Natural killer cell (primary cell): ENCODE measurements around the gene TMEM240. TPM values are rescaled to one million over a fixed set of nuclear protein-coding genes. Genes with fewer than 3 reads are reported as not detected.
"Not testable (repeated sequence)": the region's sequence is repeated elsewhere in the genome, so short reads cannot be mapped to it uniquely, and the experiment has no call there.

ENCODE experiments used
- ATAC-seq, 3 donors: fragments of 150-1000 bp in 2 of 3; fragments of 200-7000 bp in 1 of 3; cut with Tn5 transposase; 1 replicate in 1 of 3; 2 replicates in 2 of 3; pipeline ENCODE4 v1.10.0; 2021; ENCODE audit warnings: mild to moderate bottlenecking in 2 of 3, moderate library complexity in 2 of 3
- DNase-seq, 2 donors: peaks; one replicate each; pipeline versions ENCODE4 v3.0.0 to v3.0.0-alpha.2; 2013 to 2021; ENCODE audit warnings: mixed read lengths in 1 of 2
- H3K27ac ChIP-seq: one replicate; pipeline ENCODE4 v1.5.1; 2013; ENCODE audit warnings: mild to moderate bottlenecking, low read length
- H3K27me3 ChIP-seq: one replicate; pipeline ENCODE4 v1.6.1; 2013; ENCODE audit warnings: low read length; ENCODE audit not compliant: control insufficient read depth, insufficient read depth
- H3K36me3 ChIP-seq: one replicate; pipeline ENCODE4 v1.6.1; 2013; ENCODE audit warnings: low read length; ENCODE audit not compliant: control insufficient read depth, insufficient read depth
- H3K4me1 ChIP-seq: one replicate; pipeline ENCODE4 v1.6.1; 2013; ENCODE audit warnings: low read length; ENCODE audit not compliant: control insufficient read depth, insufficient read depth
- H3K4me3 ChIP-seq: one replicate; pipeline ENCODE4 v1.5.1; 2013; ENCODE audit warnings: low read length
- H3K9me3 ChIP-seq: one replicate; pipeline ENCODE4 v1.6.1; 2013; ENCODE audit warnings: low read length; ENCODE audit not compliant: control insufficient read depth, insufficient read depth
- H3K27ac Mint-ChIP-seq, 2 donors: one replicate each; pipeline ENCODE4 v1.8.0; 2022; ENCODE audit warnings: mild to moderate bottlenecking in 2 of 2, mixed read lengths in 2 of 2, moderate library complexity in 1 of 2
- H3K27me3 Mint-ChIP-seq, 2 donors: one replicate each; pipeline ENCODE4 v1.8.0; 2022; ENCODE audit warnings: low read depth in 2 of 2, mixed read lengths in 2 of 2
- H3K36me3 Mint-ChIP-seq: one replicate; pipeline ENCODE4 v1.8.0; 2022; ENCODE audit warnings: mixed read lengths
- H3K4me1 Mint-ChIP-seq, 2 donors: one replicate each; pipeline ENCODE4 v1.8.0; 2022; ENCODE audit warnings: mixed read lengths in 2 of 2
- H3K4me3 Mint-ChIP-seq: one replicate; pipeline ENCODE4 v1.8.0; 2022; ENCODE audit warnings: mild to moderate bottlenecking, moderate library complexity, mixed read lengths
- H3K9me3 Mint-ChIP-seq, 2 donors: one replicate each; pipeline ENCODE4 v1.8.0; 2022; ENCODE audit warnings: mixed read lengths in 2 of 2
- CTCF ChIP-seq: fragments of 200-600 bp; IDR thresholded peaks from one replicate; pipeline ENCODE4 v1.8.0; 2022; ENCODE audit warnings: antibody characterized with exemption
- WGBS: methylation state at CpG from one replicate; pipeline ENCODE4 v1.1.7; 2013; ENCODE audit warnings: missing lambda C conversion rate; ENCODE audit not compliant: insufficient coverage; 5-methylcytosine and 5-hydroxymethylcytosine counted together
- intact Hi-C: fragments of 100-400 bp; cut with micrococcal nuclease; formaldehyde crosslinking; loops from one replicate; pipeline ENCODE4 v1.14.2; 2022
- total RNA-seq, 4 donors: library from RNA; stranded (reverse); fragments of 120-200 nt in 1 of 4; gene quantifications; one replicate each; pipeline versions ENCODE4 v1.2.3 to v1.2.4, GENCODE V29; 2013 to 2022

TMEM240 gene
- total RNA-seq, 3 donors from 2014 or later (not counting 1 experiment from before 2014, with no cell fraction given), result 0.35 to 1.00 (median 0.83) TPM

GRCh38 chr1:1510912-1511532, 29.4 kb downstream of the TMEM240 start:
- intact Hi-C loops, result no loop called here
- no peak for ATAC-seq
- WGBS, result 15% methylated on average over 16 of the region's 17 CpGs
- peak in 1 of 2 donors; percentile 25 for DNase-seq
- Histone ChIP-seq H3K36me3 (no peaks in the 10 kb centered on the region), H3K27me3 (no peaks in the 10 kb centered on the region), H3K4me1 (peaks cover 13% of the 10 kb centered on the region), H3K9me3 (no peaks in the 10 kb centered on the region), H3K4me3 (peak overlapping the region; percentile 87), H3K27ac (peak overlapping the region; percentile 34)
- H3K27me3 Mint-ChIP-seq, result no peaks in the 10 kb centered on the region
- H3K27ac Mint-ChIP-seq, result peak overlapping the region; percentile 87 to 92
- TF ChIP-seq CTCF, result no peak
- no peaks in the 10 kb centered on the region for H3K9me3 Mint-ChIP-seq
- H3K36me3 Mint-ChIP-seq, result no peaks in the 10 kb centered on the region
- H3K4me1 Mint-ChIP-seq, result peaks cover 6 to 13% of the 10 kb centered on the region in 2 donors
- H3K4me3 Mint-ChIP-seq, result peak overlapping the region; percentile 95

- H3K27ac ChIP-seq, H3K27me3 Mint-ChIP-seq, H3K36me3 Mint-ChIP-seq, intact Hi-C loops, H3K36me3 ChIP-seq, H3K27ac Mint-ChIP-seq, H3K4me3 Mint-ChIP-seq, H3K9me3 ChIP-seq, ATAC-seq, DNase-seq, H3K27me3 ChIP-seq, H3K4me3 ChIP-seq, H3K9me3 Mint-ChIP-seq: not testable (repeated sequence)
- peaks cover 25% of the 10 kb centered on the region for H3K4me1 ChIP-seq
- peaks cover 20 to 25% of the 10 kb centered on the region in 2 donors for H3K4me1 Mint-ChIP-seq
- 69% methylated on average over 16 of the region's 21 CpGs for WGBS
Observed at GRCh38 chr1:1509465-1509850, 31.0 kb downstream of the TMEM240 start.

GRCh38 chr1:1508775-1509464, 31.5 kb downstream of the TMEM240 start:
- intact Hi-C loops, H3K27ac ChIP-seq, H3K4me3 Mint-ChIP-seq, DNase-seq, H3K4me3 ChIP-seq, H3K27me3 Mint-ChIP-seq, H3K36me3 Mint-ChIP-seq, H3K36me3 ChIP-seq, H3K9me3 Mint-ChIP-seq, H3K27me3 ChIP-seq, H3K9me3 ChIP-seq, H3K27ac Mint-ChIP-seq, ATAC-seq: not testable (repeated sequence)
- peaks cover 20 to 24% of the 10 kb centered on the region in 2 donors for H3K4me1 Mint-ChIP-seq
- peaks cover 25% of the 10 kb centered on the region for H3K4me1 ChIP-seq
- 83% methylated on average over 20 of the region's 34 CpGs for WGBS

GRCh38 chr1:1507305-1507704, 33.1 kb downstream of the TMEM240 start:
- H3K4me1 ChIP-seq, result peaks cover 19% of the 10 kb centered on the region
- H3K4me3 ChIP-seq, result no peak overlapping the region
- Mint-ChIP-seq H3K36me3 (no peaks in the 10 kb centered on the region), H3K4me3 (no peak overlapping the region), H3K27ac (peak overlapping the region in 1 of 2 donors; percentile 95), H3K4me1 (peaks cover 20% of the 10 kb centered on the region in 2 donors), H3K9me3 (no peaks in the 10 kb centered on the region), H3K27me3 (no peaks in the 10 kb centered on the region)
- no peak overlapping the region for H3K27ac ChIP-seq
- no peaks in the 10 kb centered on the region for H3K9me3 ChIP-seq
- H3K27me3 ChIP-seq, result no peaks in the 10 kb centered on the region
- intact Hi-C loops, result no loop called here
- H3K36me3 ChIP-seq, result no peaks in the 10 kb centered on the region
- DNase-seq, result no peak
- no peak for ATAC-seq
- 83% methylated on average over 4 of the region's 4 CpGs for WGBS
- TF ChIP-seq CTCF, result no peak

- not testable (repeated sequence) for H3K9me3 ChIP-seq
- peak overlapping the region; percentile 93 to 95 for H3K27ac Mint-ChIP-seq
- 98% methylated on average over 5 of the region's 5 CpGs for WGBS
Observed at GRCh38 chr1:1505801-1506200, 34.6 kb downstream of the TMEM240 start.

GRCh38 chr1:1505366-1505798, 35.0 kb downstream of the TMEM240 start:
- H3K4me3 ChIP-seq, result peak overlapping the region; percentile 22
- H3K9me3 ChIP-seq, intact Hi-C loops, H3K27me3 Mint-ChIP-seq, H3K27me3 ChIP-seq, H3K9me3 Mint-ChIP-seq, H3K36me3 Mint-ChIP-seq, H3K36me3 ChIP-seq: not testable (repeated sequence)
- H3K4me1 Mint-ChIP-seq, result peaks cover 12 to 14% of the 10 kb centered on the region in 2 donors
- no CpG with 5 or more reads among the region's 22 CpGs for WGBS
- H3K27ac Mint-ChIP-seq, result peak overlapping the region; percentile 93 to 95
- peak overlapping the region; percentile 91 for H3K4me3 Mint-ChIP-seq
- peaks cover 13% of the 10 kb centered on the region for H3K4me1 ChIP-seq
- peak overlapping the region; percentile 85 for H3K27ac ChIP-seq
- DNase-seq, result peak in 1 of 2 donors; percentile 46
- peak; percentile 72 to 81 (median 80) for ATAC-seq

More at GRCh38 chr1:1505801-1506200, 34.6 kb downstream of the TMEM240 start:
- H3K27me3 ChIP-seq, intact Hi-C loops, DNase-seq, ATAC-seq, H3K36me3 Mint-ChIP-seq, H3K36me3 ChIP-seq, H3K27me3 Mint-ChIP-seq, H3K9me3 Mint-ChIP-seq, H3K4me3 ChIP-seq: not testable (repeated sequence)
- H3K4me1 Mint-ChIP-seq, result peaks cover 14 to 15% of the 10 kb centered on the region in 2 donors
- peak overlapping the region; percentile 91 for H3K4me3 Mint-ChIP-seq
- Histone ChIP-seq H3K27ac (peak overlapping the region; percentile 67), H3K4me1 (peaks cover 14% of the 10 kb centered on the region)
